Stimulated activated CD4-positive, alpha-beta T cell treated with anti-CD3 and anti-CD28 coated beads, Interleukin-1b, Interleukin-23, amount 100 ng/mL, for 24 hours (primary cell): ENCODE results near the gene ATP6AP2.

ENCODE experiments used
- DNase-seq, 4 experiments: peaks; one replicate each; pipeline ENCODE4 v3.0.0-alpha.2; 2020; ENCODE audit warnings: low read depth in 4 of 4, low spot score in 1 of 4

The ATP6AP2 gene

DNA sequence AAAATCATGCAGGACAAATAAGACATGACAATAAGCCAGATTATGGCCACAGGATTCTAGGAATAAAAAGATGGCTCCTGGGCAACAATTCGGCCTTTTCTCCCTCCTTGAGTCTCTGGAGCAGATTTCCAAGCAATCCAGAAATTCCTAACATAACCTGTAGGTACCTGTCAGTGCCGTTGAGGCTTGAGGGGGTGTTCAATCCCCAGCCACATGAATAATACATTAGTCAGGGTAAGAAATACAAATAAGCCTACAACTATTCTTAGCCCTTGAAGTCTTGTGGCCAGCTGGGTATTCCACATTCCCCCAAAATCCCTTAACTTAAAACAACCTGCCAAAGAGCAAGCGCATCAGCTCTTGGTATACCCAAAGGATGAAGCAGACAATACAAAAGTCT is 56.9 kb downstream of the ATP6AP2 start:
- DNase-seq = no peak

GRCh38 chrX:40644176-40644575 is 63.4 kb downstream of the ATP6AP2 start:
- DNase-seq = no peak

- DNase-seq = peak in 1 of 4 experiments; percentile 6
These were observed 64.1 kb downstream of the ATP6AP2 start for GRCh38 chrX:40644821-40645358.

DNA sequence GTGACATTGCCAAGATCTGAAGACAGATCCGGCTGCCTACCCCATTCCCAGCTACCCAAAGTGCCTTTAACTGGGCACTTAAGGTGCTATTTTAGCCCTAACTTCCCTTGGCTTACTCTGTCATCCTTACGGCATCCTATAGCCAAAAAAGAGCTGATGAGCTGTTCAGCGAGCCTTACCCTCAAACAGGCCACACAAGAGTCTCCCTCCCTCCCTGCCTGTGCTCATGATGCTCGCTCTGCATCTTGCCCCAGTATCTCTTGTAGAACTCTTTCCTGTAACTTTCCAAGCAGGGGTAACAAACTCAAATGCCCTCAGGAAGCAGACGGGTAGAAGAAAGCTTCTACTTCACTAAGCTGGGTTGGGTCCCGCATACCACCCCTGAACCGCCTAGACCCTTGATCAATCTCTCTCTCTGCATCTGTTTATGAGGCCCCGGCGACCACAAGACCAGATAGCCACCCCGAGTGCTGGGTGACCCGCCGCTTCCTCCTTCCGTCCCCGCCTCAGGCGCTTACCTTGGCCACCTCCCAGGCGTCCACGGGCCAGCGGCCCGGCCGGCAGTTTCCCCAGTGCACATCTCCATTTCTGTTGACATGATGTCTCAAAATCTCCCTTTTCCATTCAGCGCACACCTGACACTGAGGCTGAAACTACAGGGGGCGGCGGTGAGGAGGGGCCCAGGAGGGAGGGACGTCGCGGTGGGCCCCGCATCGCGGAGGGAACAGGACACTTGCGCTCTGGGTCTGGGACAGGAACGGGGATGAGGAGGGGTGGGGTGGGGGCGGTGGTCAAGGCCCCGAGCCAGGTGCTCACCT is 65.9 kb downstream of the ATP6AP2 start:
- DNase-seq = peak in 1 of 4 experiments; percentile 5

DNA sequence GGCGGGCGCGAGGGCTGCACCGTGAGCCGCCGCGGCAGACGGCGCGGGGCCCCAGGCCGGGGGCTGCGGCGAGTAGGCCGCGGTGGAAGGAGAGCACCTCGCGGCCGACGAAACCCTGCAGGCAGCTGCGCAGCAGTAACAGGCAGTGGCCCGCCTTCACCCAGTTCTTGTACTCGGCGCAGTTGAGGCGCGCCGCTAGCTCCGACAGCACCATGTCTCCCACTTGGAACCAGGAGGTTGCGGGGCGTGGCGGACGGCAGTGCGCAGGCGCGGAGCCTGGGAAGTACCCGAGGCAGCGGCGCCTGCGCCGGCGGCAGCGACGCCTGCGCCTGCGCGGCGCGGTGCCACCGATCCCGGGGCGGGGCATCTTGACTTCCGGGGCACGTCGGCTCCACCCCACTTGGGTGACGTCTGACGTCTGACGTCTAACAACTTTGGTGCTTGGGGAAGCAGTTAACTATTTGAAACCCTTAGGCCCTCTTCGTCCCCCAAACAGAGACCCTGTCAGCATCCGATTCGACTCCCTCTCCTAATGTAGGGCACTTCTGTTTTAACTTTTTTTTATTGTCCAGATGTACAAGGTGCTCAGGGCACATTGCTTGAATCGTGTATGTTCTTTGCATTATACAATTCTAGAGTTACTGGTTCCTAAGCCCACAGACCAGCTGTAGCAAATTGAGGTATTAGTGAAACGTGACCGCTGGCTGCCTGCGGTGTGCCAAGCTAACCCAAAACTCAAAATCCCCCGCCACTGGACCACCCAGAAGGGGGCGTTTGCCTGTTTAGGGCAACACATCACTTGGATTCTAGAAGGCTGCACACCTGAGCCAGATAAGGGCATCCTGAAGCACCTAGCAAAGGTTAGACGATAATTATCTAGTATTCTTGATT is 66.8 kb downstream of the ATP6AP2 start, which contains the start of gene CXorf38:
TSS of gene CXorf38 (minus strand) at position 255 of the 891 bp plus-strand sequence. CDS start at position 214, 41 bp downstream.
- peak; percentile 52 to 93 (median 82) for DNase-seq

GRCh38 chrX:40651620-40652223 is 71.0 kb downstream of the ATP6AP2 start:
- peak; percentile 24 to 69 (median 39) for DNase-seq

DNA sequence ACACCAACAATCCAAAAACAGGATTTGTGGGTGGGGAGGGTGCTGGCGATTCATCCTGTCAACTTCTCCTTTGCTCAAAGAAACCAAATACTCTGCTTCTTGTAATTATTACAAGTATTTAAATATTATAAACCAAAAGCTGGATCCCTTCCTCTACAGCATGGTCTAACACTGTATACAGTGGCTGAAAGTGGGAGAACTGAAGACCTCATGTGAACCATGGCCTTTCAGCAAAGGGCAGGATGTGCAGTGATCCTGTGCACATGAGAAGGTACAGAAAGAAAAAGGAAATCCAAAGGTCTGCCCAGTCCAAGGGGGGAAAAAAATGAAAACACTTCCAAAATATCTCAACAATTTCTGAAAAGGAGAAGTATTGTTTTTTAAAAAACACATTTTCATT is 71.9 kb downstream of the ATP6AP2 start:
- DNase-seq = no peak

DNA sequence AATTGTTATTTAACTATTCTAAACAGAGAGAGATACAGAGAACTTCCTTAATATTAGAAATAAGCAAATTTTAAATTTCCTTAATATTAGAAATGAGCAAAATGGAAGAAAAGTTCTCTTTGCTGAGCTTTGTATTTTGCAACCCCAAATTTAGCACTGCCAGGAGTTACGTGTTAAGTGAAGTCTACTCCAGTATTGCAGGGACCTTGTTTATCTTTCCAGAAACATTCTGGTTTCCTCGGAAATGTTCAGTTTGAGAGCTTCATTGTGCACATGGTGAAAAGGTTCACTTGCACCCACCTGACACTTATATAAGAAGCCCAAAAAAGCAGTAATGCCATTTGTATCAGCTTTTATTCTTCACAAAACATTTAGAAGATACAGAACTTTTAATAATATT is 72.8 kb downstream of the ATP6AP2 start:
- DNase-seq = no peak
